ENCODE measurements around the gene AKAP13. TPM values are rescaled to one million over a fixed set of nuclear protein-coding genes. Genes with fewer than 3 reads are reported as not detected.

AKAP13 gene
- total and polyA plus RNA-seq, 2 of the 13 experiments (the other 11 are each of a cell fraction or from before 2014, with no cell fraction given), result 6.7 to 27.1 TPM

DNA sequence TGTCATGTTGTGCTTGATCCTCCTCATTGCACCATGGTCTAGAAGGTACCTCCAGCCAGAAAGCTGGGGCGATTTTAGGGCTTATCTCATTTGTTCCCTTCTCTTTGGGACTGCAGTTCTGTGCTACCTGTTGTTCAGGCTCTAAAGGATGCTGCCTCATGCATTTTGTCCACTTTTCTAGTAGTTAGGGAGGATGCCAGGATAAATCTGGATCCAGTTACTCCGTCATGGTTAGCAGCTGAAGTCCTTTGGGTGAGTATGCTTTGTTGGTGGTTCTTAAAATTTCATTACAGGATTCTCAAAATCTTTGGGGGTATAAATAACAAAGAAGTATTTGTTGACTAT is 8.9 kb downstream of the AKAP13 start:
- BruUV-seq (replicated peaks), result no TSS peak
- Histone ChIP-seq H3K4me3 (replicated peaks in 1 of 3; ENCODE audit: insufficient read depth in 1 of 3, low read depth in 2 of 3, low read length in 3 of 3) (no peak overlapping the region), H2AFZ (ENCODE audit: low read length) (no peak overlapping the region), H3K79me2 (ENCODE audit: insufficient read depth, low read length) (peaks cover 80% of the 10 kb centered on the region), H3K4me1 (ENCODE audit: insufficient read depth, low read length) (peaks cover 41% of the 10 kb centered on the region), H3K9me3 (ENCODE audit: low read length) (no peaks in the 10 kb centered on the region), H3K27me3 (ENCODE audit: control insufficient read depth in 1 of 2, insufficient read depth in 2 of 2, low read length in 2 of 2) (no peaks in the 10 kb centered on the region), H3K36me3 (replicated peaks in 1 of 2; ENCODE audit: control insufficient read depth in 1 of 2, insufficient read depth in 2 of 2, low read length in 2 of 2) (no peaks in the 10 kb centered on the region), H4K20me1 (ENCODE audit: insufficient read depth, low read length) (no peaks in the 10 kb centered on the region), H3K4me2 (ENCODE audit: low read depth, low read length) (no peak overlapping the region), H3K27ac (ENCODE audit: extremely low read length, insufficient read depth, low read length) (no peak overlapping the region), H3K9ac (ENCODE audit: insufficient read depth, low read depth, low read length) (no peak overlapping the region)
- CTCF ChIA-PET (ENCODE audit: low intra/inter-chr PET ratio, low total read pairs), result no interaction called here
- POLR2A ChIA-PET, result interaction anchor here (1.7 kb wide), 1 partner anchor 9 kb away, joined by 5 read pairs; the partner anchor contains the start of gene AKAP13
- DNase-seq (ENCODE audit: low spot score) (no peak), FAIRE-seq (no peak), ATAC-seq (no peak)
- 90% methylated on average over 2 of the region's 2 CpGs for WGBS (ENCODE audit: low lambda C conversion rate)
- in situ Hi-C loops (cut with HindIII; ENCODE audit: extremely low pct_ligation_motif_present, low pct_unique_long_range_greater_than_20kb) (no loop called here), intact Hi-C loops (cut with micrococcal nuclease; ENCODE audit: unreplicated experiment) (no loop called here)
- TF ChIP-seq SMAD3 (CRISPR knock-in tag; IDR thresholded peaks at IDR 0.05), result no peak
- no peak for TF ChIP-seq WIZ (CRISPR knock-in tag; IDR thresholded peaks at IDR 0.05)
- no peak for TF ChIP-seq KLF11 (CRISPR knock-in tag; IDR thresholded peaks at IDR 0.05)
- TF ChIP-seq, protein P1, sequence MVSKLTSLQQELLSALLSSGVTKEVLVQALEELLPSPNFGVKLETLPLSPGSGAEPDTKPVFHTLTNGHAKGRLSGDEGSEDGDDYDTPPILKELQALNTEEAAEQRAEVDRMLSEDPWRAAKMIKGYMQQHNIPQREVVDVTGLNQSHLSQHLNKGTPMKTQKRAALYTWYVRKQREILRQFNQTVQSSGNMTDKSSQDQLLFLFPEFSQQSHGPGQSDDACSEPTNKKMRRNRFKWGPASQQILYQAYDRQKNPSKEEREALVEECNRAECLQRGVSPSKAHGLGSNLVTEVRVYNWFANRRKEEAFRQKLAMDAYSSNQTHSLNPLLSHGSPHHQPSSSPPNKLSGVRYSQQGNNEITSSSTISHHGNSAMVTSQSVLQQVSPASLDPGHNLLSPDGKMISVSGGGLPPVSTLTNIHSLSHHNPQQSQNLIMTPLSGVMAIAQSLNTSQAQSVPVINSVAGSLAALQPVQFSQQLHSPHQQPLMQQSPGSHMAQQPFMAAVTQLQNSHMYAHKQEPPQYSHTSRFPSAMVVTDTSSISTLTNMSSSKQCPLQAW (CRISPR knock-in tag; IDR thresholded peaks at IDR 0.05), result no peak
- TF ChIP-seq, protein P2, sequence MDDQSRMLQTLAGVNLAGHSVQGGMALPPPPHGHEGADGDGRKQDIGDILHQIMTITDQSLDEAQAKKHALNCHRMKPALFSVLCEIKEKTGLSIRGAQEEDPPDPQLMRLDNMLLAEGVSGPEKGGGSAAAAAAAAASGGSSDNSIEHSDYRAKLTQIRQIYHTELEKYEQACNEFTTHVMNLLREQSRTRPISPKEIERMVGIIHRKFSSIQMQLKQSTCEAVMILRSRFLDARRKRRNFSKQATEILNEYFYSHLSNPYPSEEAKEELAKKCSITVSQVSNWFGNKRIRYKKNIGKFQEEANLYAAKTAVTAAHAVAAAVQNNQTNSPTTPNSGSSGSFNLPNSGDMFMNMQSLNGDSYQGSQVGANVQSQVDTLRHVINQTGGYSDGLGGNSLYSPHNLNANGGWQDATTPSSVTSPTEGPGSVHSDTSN (CRISPR knock-in tag; IDR thresholded peaks at IDR 0.05; ENCODE audit: borderline replicate concordance), result no peak
- TF ChIP-seq MEF2D (CRISPR knock-in tag; IDR thresholded peaks at IDR 0.05), result no peak
- TF ChIP-seq SPEN (CRISPR knock-in tag; IDR thresholded peaks at IDR 0.05; ENCODE audit: low read depth), result no peak
- TF ChIP-seq GATA4 (IDR thresholded peaks at IDR 0.05; ENCODE audit: borderline replicate concordance, low read depth), result no peak
